Measurements from ENCODE around the gene AZIN2. TPM values are rescaled to one million over a fixed set of nuclear protein-coding genes. Genes with fewer than 3 reads are reported as not detected.

The AZIN2 gene
- total RNA-seq, 1 donor from 2014 or later = 0.82 TPM

GRCh38 chr1:33147275-33147996 lies 66.5 kb downstream of the AZIN2 start:
- no peak overlapping the region for H3K27ac Mint-ChIP-seq
- DNase-seq = no peak
- no peak for TF ChIP-seq CTCF (IDR thresholded peaks at IDR 0.05)
- no peaks in the 10 kb centered on the region for H3K9me3 Mint-ChIP-seq
- H3K4me1 Mint-ChIP-seq = no peaks in the 10 kb centered on the region
- POLR2A ChIA-PET = no interaction called here
- H3K27me3 Mint-ChIP-seq = no peaks in the 10 kb centered on the region
- CTCF ChIA-PET = no interaction called here
- H3K4me3 Mint-ChIP-seq = no peak overlapping the region
- H3K36me3 Mint-ChIP-seq (ENCODE audit: low read depth) = peaks cover 41% of the 10 kb centered on the region
- ATAC-seq (ENCODE audit: low read depth) = no peak
- intact Hi-C loops (cut with micrococcal nuclease) = no loop called here

GRCh38 chr1:33147997-33148314 lies 67.0 kb downstream of the AZIN2 start:
- H3K36me3 Mint-ChIP-seq (ENCODE audit: low read depth) = peaks cover 45% of the 10 kb centered on the region
- H3K4me1 Mint-ChIP-seq = no peaks in the 10 kb centered on the region
- DNase-seq (no peak), ATAC-seq (ENCODE audit: low read depth) (no peak)
- ChIA-PET CTCF (no interaction called here), POLR2A (no interaction called here)
- intact Hi-C loops (cut with micrococcal nuclease) = no loop called here
- no peak overlapping the region for H3K4me3 Mint-ChIP-seq
- H3K9me3 Mint-ChIP-seq = no peaks in the 10 kb centered on the region
- TF ChIP-seq CTCF (IDR thresholded peaks at IDR 0.05) = no peak
- no peaks in the 10 kb centered on the region for H3K27me3 Mint-ChIP-seq
- no peak overlapping the region for H3K27ac Mint-ChIP-seq

GRCh38 chr1:33148615-33149014 lies 67.7 kb downstream of the AZIN2 start:
- Mint-ChIP-seq H3K27me3 (no peaks in the 10 kb centered on the region), H3K4me3 (no peak overlapping the region), H3K9me3 (no peaks in the 10 kb centered on the region), H3K27ac (no peak overlapping the region), H3K36me3 (ENCODE audit: low read depth) (peaks cover 43% of the 10 kb centered on the region), H3K4me1 (peaks cover 2% of the 10 kb centered on the region)
- ChIA-PET POLR2A (no interaction called here), CTCF (no interaction called here)
- ATAC-seq (ENCODE audit: low read depth) (no peak), DNase-seq (no peak)
- intact Hi-C loops (cut with micrococcal nuclease) = no loop called here
- no peak for TF ChIP-seq CTCF (IDR thresholded peaks at IDR 0.05)

- CTCF ChIA-PET = no interaction called here
- ATAC-seq (ENCODE audit: low read depth) = no peak
- Mint-ChIP-seq H3K27me3 (no peaks in the 10 kb centered on the region), H3K4me1 (peaks cover 2% of the 10 kb centered on the region), H3K9me3 (no peaks in the 10 kb centered on the region), H3K27ac (no peak overlapping the region), H3K4me3 (no peak overlapping the region), H3K36me3 (ENCODE audit: low read depth) (peaks cover 48% of the 10 kb centered on the region)
- no peak for TF ChIP-seq CTCF (IDR thresholded peaks at IDR 0.05)
- DNase-seq = no peak
- POLR2A ChIA-PET = no interaction called here
- intact Hi-C loops (cut with micrococcal nuclease) = no loop called here
Observed at GRCh38 chr1:33149453-33150190, 68.7 kb downstream of the AZIN2 start.

- no peak overlapping the region for H3K27ac Mint-ChIP-seq
- ATAC-seq (ENCODE audit: low read depth) (no peak), DNase-seq (no peak)
- POLR2A ChIA-PET = no interaction called here
- no peak overlapping the region for H3K4me3 Mint-ChIP-seq
- peaks cover 2% of the 10 kb centered on the region for H3K4me1 Mint-ChIP-seq
- H3K9me3 Mint-ChIP-seq = no peaks in the 10 kb centered on the region
- H3K27me3 Mint-ChIP-seq = no peaks in the 10 kb centered on the region
- CTCF ChIA-PET = no interaction called here
- peaks cover 46% of the 10 kb centered on the region for H3K36me3 Mint-ChIP-seq (ENCODE audit: low read depth)
- intact Hi-C loops (cut with micrococcal nuclease) = no loop called here
- TF ChIP-seq CTCF (IDR thresholded peaks at IDR 0.05) = no peak
Observed at GRCh38 chr1:33150522-33150921, 69.6 kb downstream of the AZIN2 start.

All from activated B cell treated with CpG ODN at 0.5 μM for 24 hours (primary cell).